HG02840 (cell line): ENCODE measurements around the gene QSOX1.

Experiments
- ATAC-seq: cut with Tn5 transposase; IDR thresholded peaks from one replicate; pipeline ENCODE4 v1.9.1; 2021; ENCODE audit warnings: mild to moderate bottlenecking, moderate library complexity, moderate number of reproducible peaks; ENCODE audit not compliant: unreplicated experiment, low FRiP score

Gene QSOX1

GRCh38 chr1:180206581-180206980 lies 51.9 kb downstream of the QSOX1 start:
- ATAC-seq: no peak

GRCh38 chr1:180208264-180208663 lies 53.6 kb downstream of the QSOX1 start:
- no peak for ATAC-seq

GRCh38 chr1:180210008-180210620 lies 55.4 kb downstream of the QSOX1 start:
- no peak for ATAC-seq

GRCh38 chr1:180211156-180211859 lies 56.6 kb downstream of the QSOX1 start:
- ATAC-seq: no peak

GRCh38 chr1:180211860-180212229 lies 57.2 kb downstream of the QSOX1 start:
- no peak for ATAC-seq

GRCh38 chr1:180213401-180214170 lies 58.9 kb downstream of the QSOX1 start:
- ATAC-seq: no peak

GRCh38 chr1:180215856-180216625 lies 61.4 kb downstream of the QSOX1 start:
- no peak for ATAC-seq

GRCh38 chr1:180217006-180217405 lies 62.3 kb downstream of the QSOX1 start:
- no peak for ATAC-seq

- no peak for ATAC-seq
Measured at GRCh38 chr1:180218806-180219765, 64.4 kb downstream of the QSOX1 start.

- ATAC-seq: no peak
Measured at GRCh38 chr1:180219776-180220175, 65.1 kb downstream of the QSOX1 start.

- no peak for ATAC-seq
Measured at GRCh38 chr1:180221462-180221861, 66.8 kb downstream of the QSOX1 start.

- ATAC-seq: no peak
Measured at GRCh38 chr1:180224902-180225301, 70.2 kb downstream of the QSOX1 start.

GRCh38 chr1:180225403-180225802 lies 70.7 kb downstream of the QSOX1 start:
- ATAC-seq: no peak

GRCh38 chr1:180227861-180228647 lies 73.4 kb downstream of the QSOX1 start:
- ATAC-seq: no peak

GRCh38 chr1:180228648-180229482 lies 74.2 kb downstream of the QSOX1 start:
- ATAC-seq: no peak

- no peak for ATAC-seq
Measured at GRCh38 chr1:180229483-180230415, 75.1 kb downstream of the QSOX1 start, which contains the start of gene LHX4. TSS of gene LHX4 (plus strand) at chr1:180230264. CDS start at chr1:180230530, 266 bp downstream.

GRCh38 chr1:180230416-180230790 lies 75.7 kb downstream of the QSOX1 start:
- no peak for ATAC-seq
